Measurements from ENCODE around the gene TYMP. TPM values are rescaled to one million over a fixed set of nuclear protein-coding genes. Genes with fewer than 3 reads are reported as not detected.

TYMP gene
- total RNA-seq, 1 donor from 2014 or later: 56.6 TPM

DNA sequence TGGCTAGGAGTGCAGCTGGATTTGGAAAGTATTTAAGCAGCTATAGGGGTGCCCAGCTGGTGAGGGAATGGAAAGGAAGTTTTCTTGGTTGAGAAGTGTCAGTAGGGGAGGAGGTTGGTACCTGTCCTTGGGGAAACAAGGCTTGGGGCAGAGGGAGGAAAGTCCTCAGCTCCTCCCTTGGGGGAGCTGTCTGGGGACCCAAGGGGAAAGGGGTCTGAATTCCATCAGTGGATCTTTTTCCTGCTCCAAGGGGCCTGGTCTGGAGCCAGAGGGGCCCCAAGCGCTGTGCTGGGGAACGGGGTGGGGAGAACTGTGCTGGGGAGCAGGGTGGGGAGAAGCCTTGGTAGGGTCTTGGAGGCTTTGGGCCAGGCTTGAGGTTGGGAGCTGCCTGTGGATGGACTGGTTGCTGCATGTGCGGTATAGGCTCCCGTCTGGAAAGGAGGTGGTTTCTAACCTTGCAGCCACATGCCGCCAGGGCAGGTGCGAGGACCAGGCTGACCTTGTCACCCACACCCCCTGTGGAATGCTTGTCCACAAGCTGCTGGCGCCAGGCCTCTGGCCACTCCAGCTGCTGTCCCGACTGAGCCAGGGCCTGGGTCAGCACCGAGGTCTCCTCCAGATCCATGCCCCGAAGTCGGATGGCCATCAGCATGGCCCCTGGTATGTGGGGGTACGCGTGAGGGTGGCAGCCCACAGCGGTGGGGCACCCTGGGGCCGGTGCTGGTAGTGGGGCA, 963 bp downstream of the TYMP start:
- TF ChIP-seq, protein P1, sequence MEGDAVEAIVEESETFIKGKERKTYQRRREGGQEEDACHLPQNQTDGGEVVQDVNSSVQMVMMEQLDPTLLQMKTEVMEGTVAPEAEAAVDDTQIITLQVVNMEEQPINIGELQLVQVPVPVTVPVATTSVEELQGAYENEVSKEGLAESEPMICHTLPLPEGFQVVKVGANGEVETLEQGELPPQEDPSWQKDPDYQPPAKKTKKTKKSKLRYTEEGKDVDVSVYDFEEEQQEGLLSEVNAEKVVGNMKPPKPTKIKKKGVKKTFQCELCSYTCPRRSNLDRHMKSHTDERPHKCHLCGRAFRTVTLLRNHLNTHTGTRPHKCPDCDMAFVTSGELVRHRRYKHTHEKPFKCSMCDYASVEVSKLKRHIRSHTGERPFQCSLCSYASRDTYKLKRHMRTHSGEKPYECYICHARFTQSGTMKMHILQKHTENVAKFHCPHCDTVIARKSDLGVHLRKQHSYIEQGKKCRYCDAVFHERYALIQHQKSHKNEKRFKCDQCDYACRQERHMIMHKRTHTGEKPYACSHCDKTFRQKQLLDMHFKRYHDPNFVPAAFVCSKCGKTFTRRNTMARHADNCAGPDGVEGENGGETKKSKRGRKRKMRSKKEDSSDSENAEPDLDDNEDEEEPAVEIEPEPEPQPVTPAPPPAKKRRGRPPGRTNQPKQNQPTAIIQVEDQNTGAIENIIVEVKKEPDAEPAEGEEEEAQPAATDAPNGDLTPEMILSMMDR (IDR thresholded peaks at IDR 0.05; ENCODE audit: insufficient read depth, low read length, severe bottlenecking): no peak
- no peak for FAIRE-seq
- peak overlapping the region; percentile 78 for H3K4me3 ChIP-seq (ENCODE audit: low read depth, low read length)
- H3K27me3 ChIP-seq (ENCODE audit: control insufficient read depth, insufficient read depth, low read length): no peaks in the 10 kb centered on the region
- H3K36me3 ChIP-seq (ENCODE audit: control insufficient read depth, insufficient read depth, low read length): peaks cover 11% of the 10 kb centered on the region
- DNase-seq (ENCODE audit: low read depth): no peak

DNA sequence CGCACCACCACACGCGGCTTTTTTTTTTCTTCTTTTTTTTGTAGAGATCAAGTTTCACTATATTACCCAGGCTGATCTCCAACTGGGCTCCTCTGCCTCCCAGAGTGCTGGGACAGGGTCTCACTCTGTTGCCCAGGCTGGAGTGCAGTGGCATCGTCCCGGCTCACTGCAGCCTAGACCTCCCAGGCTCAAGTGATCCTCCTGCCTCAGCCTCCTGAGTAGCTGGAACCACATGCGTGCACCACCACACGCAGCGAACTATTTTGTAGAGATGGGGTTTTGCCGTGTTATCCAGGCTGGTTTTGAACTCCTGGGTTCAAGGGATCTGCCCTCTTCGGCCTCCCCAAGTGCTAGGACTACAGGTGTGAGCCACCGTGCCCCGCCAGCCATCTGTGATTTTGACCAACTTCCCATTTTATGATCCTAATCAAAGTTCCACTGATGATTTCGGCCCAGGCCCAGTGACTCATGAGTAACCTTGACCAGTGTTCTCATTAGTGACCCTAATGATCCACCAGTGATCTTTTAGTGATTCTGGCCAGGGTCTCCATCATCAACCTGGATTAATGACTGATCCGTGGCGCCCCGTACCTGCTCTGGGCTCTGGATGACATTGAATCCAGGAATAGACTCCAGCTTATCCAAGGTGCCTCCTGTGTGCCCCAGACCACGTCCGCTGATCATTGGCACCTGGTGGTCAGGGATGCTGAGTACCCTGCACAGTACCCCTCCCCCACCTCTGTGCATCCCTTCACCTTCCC, 1.7 kb downstream of the TYMP start:
- Histone ChIP-seq H3K27me3 (ENCODE audit: control insufficient read depth, insufficient read depth, low read length) (no peaks in the 10 kb centered on the region), H3K36me3 (ENCODE audit: control insufficient read depth, insufficient read depth, low read length) (peaks cover 14% of the 10 kb centered on the region), H3K4me3 (ENCODE audit: low read depth, low read length) (no peak overlapping the region)
- DNase-seq (ENCODE audit: low read depth): no peak
- no peak for FAIRE-seq
- TF ChIP-seq, protein P1 (IDR thresholded peaks at IDR 0.05; ENCODE audit: insufficient read depth, low read length, severe bottlenecking): no peak

DNA sequence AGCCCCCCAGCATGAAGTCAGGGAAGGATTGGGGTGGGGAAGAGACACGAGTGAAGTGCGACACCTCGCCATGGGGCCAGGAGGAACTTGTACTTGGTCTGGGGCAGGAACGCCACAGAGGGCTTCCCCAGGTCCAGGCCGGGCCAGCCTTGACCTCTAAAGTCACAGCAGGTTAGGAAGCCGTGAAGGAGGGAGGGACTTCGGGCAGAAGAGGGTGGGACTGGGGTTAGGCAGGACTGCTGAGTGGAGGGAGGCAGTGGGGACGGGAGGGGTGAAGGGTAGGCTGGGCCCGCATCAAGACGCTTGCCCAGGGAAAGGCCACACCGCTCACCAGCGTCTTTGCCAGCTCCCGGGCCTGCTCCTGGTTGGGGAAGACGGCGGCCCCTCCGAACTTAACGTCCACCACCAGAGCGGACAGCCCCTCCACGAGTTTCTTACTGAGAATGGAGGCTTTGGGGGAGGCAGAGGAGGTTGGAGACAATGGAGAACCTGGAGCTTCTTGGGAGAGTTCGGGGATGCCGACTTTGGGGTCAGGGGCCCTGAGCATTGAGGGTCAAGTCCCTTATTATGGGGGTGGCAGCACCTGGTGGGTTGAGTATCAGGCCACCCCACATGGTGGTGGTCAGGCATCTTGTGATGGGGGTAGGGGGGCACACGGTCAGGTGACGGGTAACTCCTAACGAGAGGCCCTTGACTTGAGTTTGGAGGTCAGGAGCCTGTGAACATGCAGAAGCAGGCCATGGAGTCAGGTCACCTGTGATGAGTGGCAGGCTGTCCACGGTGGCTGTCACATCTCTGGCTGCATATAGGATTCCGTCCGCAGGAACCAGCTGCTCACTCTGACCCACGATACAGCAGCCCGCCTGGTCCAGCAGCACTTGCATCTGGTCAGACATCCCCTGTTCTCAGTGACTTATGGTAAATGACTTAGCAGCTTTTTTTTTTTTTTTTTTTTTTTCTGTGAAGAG, 2.7 kb downstream of the TYMP start:
- Histone ChIP-seq H3K4me3 (ENCODE audit: low read depth, low read length) (peak overlapping the region; percentile 79), H3K36me3 (ENCODE audit: control insufficient read depth, insufficient read depth, low read length) (peaks cover 15% of the 10 kb centered on the region), H3K27me3 (ENCODE audit: control insufficient read depth, insufficient read depth, low read length) (no peaks in the 10 kb centered on the region)
- FAIRE-seq (no peak), DNase-seq (ENCODE audit: low read depth) (peak; percentile 29)
- TF ChIP-seq, protein P1 (IDR thresholded peaks at IDR 0.05; ENCODE audit: insufficient read depth, low read length, severe bottlenecking): no peak

DNA sequence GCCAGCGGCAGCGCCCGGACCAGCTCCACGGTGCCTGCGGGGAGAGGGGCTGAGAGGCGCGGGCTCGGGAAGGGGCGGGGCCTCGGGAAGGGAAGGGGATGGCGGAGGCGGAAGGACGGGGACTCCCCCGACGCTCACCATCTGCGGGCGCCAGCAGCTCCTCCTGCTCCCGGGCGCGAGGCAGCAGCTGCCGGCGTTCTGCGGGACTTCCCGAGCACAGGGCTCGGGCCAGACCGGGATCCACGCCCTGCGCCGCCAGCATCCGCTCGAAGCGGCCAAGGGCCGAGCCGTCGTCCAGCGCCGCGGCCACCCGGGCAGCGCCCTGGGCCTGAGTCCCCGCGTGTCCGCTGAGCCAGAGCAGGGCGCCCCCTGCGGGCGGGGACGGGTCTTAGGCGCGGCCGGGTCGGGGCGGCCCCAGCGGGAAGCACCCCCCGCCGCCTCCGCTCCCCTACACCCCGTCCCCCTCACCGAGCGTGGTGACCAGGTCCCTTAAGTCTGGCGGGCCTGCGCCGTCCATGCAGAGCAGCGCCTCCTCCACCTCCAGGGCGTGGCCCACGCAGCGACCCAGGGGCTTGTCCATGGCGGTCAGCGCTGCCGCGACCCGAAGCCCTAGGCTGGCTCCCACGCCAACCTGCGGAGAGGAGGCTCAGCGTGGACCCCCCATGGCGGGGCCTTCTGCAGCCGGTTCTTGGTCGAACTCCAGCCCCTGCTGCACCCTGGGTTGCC, 3.5 kb downstream of the TYMP start:
- H3K36me3 ChIP-seq (ENCODE audit: control insufficient read depth, insufficient read depth, low read length): peaks cover 18% of the 10 kb centered on the region
- peak overlapping the region; percentile 79 for H3K4me3 ChIP-seq (ENCODE audit: low read depth, low read length)
- TF ChIP-seq, protein P1 (IDR thresholded peaks at IDR 0.05; ENCODE audit: insufficient read depth, low read length, severe bottlenecking): peak; percentile 66
- DNase-seq (ENCODE audit: low read depth): peak; percentile 50
- no peak for FAIRE-seq
- no peaks in the 10 kb centered on the region for H3K27me3 ChIP-seq (ENCODE audit: control insufficient read depth, insufficient read depth, low read length)

DNA sequence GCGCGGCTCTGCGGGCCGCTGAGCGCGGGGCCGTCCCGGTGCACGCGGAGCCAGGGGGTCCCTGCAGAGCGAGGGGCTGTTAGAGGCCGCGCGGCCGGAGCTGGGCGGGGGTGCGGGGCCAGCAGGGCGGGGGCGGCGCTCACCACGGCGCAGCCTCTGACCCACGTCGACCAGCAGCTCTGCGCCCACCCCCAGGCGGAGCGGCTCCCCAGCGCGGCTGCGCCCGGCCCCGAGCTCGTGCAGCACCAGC, 4.0 kb downstream of the TYMP start:
- DNase-seq (ENCODE audit: low read depth): no peak
- Histone ChIP-seq H3K27me3 (ENCODE audit: control insufficient read depth, insufficient read depth, low read length) (no peaks in the 10 kb centered on the region), H3K4me3 (ENCODE audit: low read depth, low read length) (peak overlapping the region; percentile 79), H3K36me3 (ENCODE audit: control insufficient read depth, insufficient read depth, low read length) (peaks cover 18% of the 10 kb centered on the region)
- TF ChIP-seq, protein P1 (IDR thresholded peaks at IDR 0.05; ENCODE audit: insufficient read depth, low read length, severe bottlenecking): no peak
- FAIRE-seq: no peak

Measured in bronchial epithelial cell (primary cell).